ENCODE measurements around the gene NRXN2.

The NRXN2 gene

GRCh38 chr11:64753019-64753379, 30.0 kb upstream of the NRXN2 start:
- Mint-ChIP-seq H3K27ac (peak overlapping the region; percentile 21), H3K27me3 (no peaks in the 10 kb centered on the region), H3K4me1 (peaks cover 38% of the 10 kb centered on the region), H3K36me3 (peaks cover 36% of the 10 kb centered on the region), H3K4me3 (no peak overlapping the region), H3K9me3 (no peaks in the 10 kb centered on the region)
- ATAC-seq, result peak; percentile 18

GRCh38 chr11:64752175-64752970, 29.4 kb upstream of the NRXN2 start:
- Mint-ChIP-seq H3K4me3 (no peak overlapping the region), H3K27me3 (no peaks in the 10 kb centered on the region), H3K27ac (peak overlapping the region; percentile 21), H3K9me3 (no peaks in the 10 kb centered on the region), H3K36me3 (peaks cover 37% of the 10 kb centered on the region), H3K4me1 (peaks cover 42% of the 10 kb centered on the region)
- ATAC-seq, result no peak

- Mint-ChIP-seq H3K27me3 (no peaks in the 10 kb centered on the region), H3K4me1 (peaks cover 42% of the 10 kb centered on the region), H3K27ac (no peak overlapping the region), H3K9me3 (no peaks in the 10 kb centered on the region), H3K4me3 (no peak overlapping the region), H3K36me3 (peaks cover 37% of the 10 kb centered on the region)
- ATAC-seq, result no peak
Observed at GRCh38 chr11:64751580-64751979, 28.6 kb upstream of the NRXN2 start.

GRCh38 chr11:64751136-64751535, 28.1 kb upstream of the NRXN2 start:
- Mint-ChIP-seq H3K36me3 (peaks cover 37% of the 10 kb centered on the region), H3K4me3 (no peak overlapping the region), H3K4me1 (peaks cover 47% of the 10 kb centered on the region), H3K27ac (peak overlapping the region; percentile 38), H3K9me3 (no peaks in the 10 kb centered on the region), H3K27me3 (no peaks in the 10 kb centered on the region)
- ATAC-seq, result no peak

GRCh38 chr11:64750361-64751054, 27.5 kb upstream of the NRXN2 start:
- Mint-ChIP-seq H3K36me3 (peaks cover 37% of the 10 kb centered on the region), H3K9me3 (no peaks in the 10 kb centered on the region), H3K4me1 (peaks cover 51% of the 10 kb centered on the region), H3K27ac (peak overlapping the region; percentile 38), H3K4me3 (no peak overlapping the region), H3K27me3 (no peaks in the 10 kb centered on the region)
- ATAC-seq, result no peak

- Mint-ChIP-seq H3K4me1 (peaks cover 61% of the 10 kb centered on the region), H3K27me3 (no peaks in the 10 kb centered on the region), H3K4me3 (peak overlapping the region; percentile 18), H3K36me3 (peaks cover 31% of the 10 kb centered on the region), H3K27ac (peak overlapping the region; percentile 48), H3K9me3 (no peaks in the 10 kb centered on the region)
- ATAC-seq, result no peak
Observed at GRCh38 chr11:64747961-64748665, 25.1 kb upstream of the NRXN2 start.

GRCh38 chr11:64746486-64746885, 23.5 kb upstream of the NRXN2 start:
- peaks cover 17% of the 10 kb centered on the region for H3K36me3 Mint-ChIP-seq
- ATAC-seq, result no peak
- H3K9me3 Mint-ChIP-seq, result no peaks in the 10 kb centered on the region
- peak overlapping the region; percentile 86 for H3K4me3 Mint-ChIP-seq
- H3K27me3 Mint-ChIP-seq, result no peaks in the 10 kb centered on the region
- peaks cover 61% of the 10 kb centered on the region for H3K4me1 Mint-ChIP-seq
- H3K27ac Mint-ChIP-seq, result peak overlapping the region; percentile 94

GRCh38 chr11:64745521-64746328, 22.7 kb upstream of the NRXN2 start:
- peak; percentile 64 for ATAC-seq
- H3K36me3 Mint-ChIP-seq, result peaks cover 16% of the 10 kb centered on the region
- peak overlapping the region; percentile 94 for H3K27ac Mint-ChIP-seq

GRCh38 chr11:64745189-64745520, 22.2 kb upstream of the NRXN2 start:
- peaks cover 57% of the 10 kb centered on the region for H3K4me1 Mint-ChIP-seq
- peak; percentile 72 for ATAC-seq
- H3K27me3 Mint-ChIP-seq, result no peaks in the 10 kb centered on the region
- no peaks in the 10 kb centered on the region for H3K9me3 Mint-ChIP-seq
- H3K4me3 Mint-ChIP-seq, result peak overlapping the region; percentile 86
- H3K27ac Mint-ChIP-seq, result peak overlapping the region; percentile 94
- H3K36me3 Mint-ChIP-seq, result peaks cover 15% of the 10 kb centered on the region

More at GRCh38 chr11:64745521-64746328, 22.7 kb upstream of the NRXN2 start:
- Mint-ChIP-seq H3K4me3 (peak overlapping the region; percentile 86), H3K9me3 (no peaks in the 10 kb centered on the region), H3K4me1 (peaks cover 62% of the 10 kb centered on the region), H3K27me3 (no peaks in the 10 kb centered on the region)

GRCh38 chr11:64744544-64745188, 21.7 kb upstream of the NRXN2 start:
- peaks cover 15% of the 10 kb centered on the region for H3K36me3 Mint-ChIP-seq
- H3K27me3 Mint-ChIP-seq, result no peaks in the 10 kb centered on the region
- H3K27ac Mint-ChIP-seq, result peak overlapping the region; percentile 94
- peak; percentile 5 for ATAC-seq
- peak overlapping the region; percentile 86 for H3K4me3 Mint-ChIP-seq
- no peaks in the 10 kb centered on the region for H3K9me3 Mint-ChIP-seq
- peaks cover 52% of the 10 kb centered on the region for H3K4me1 Mint-ChIP-seq

GRCh38 chr11:64743591-64744543, 20.9 kb upstream of the NRXN2 start, which contains the start of gene RASGRP2:
RASGRP2 (minus strand) TSS chr11:64744142; CDS start chr11:64742866, 1,276 bp downstream.
- Mint-ChIP-seq H3K36me3 (peaks cover 22% of the 10 kb centered on the region), H3K4me1 (peaks cover 48% of the 10 kb centered on the region), H3K27me3 (no peaks in the 10 kb centered on the region), H3K27ac (peak within 1 kb of the TSS; percentile 94), H3K9me3 (no peaks in the 10 kb centered on the region), H3K4me3 (peak within 1 kb of the TSS; percentile 86)
- peak; percentile 70 for ATAC-seq

GRCh38 chr11:64742889-64743590, 20.0 kb upstream of the NRXN2 start:
- Mint-ChIP-seq H3K27me3 (no peaks in the 10 kb centered on the region), H3K4me1 (peaks cover 42% of the 10 kb centered on the region), H3K9me3 (no peaks in the 10 kb centered on the region), H3K27ac (peak overlapping the region; percentile 84), H3K4me3 (peak overlapping the region; percentile 84), H3K36me3 (peaks cover 18% of the 10 kb centered on the region)
- peak; percentile 28 for ATAC-seq
